ENCODE data around the gene MLPH.
A peak's percentile ranks its signal among the peaks of the same experiment; 100 is the strongest.

The MLPH gene

DNA sequence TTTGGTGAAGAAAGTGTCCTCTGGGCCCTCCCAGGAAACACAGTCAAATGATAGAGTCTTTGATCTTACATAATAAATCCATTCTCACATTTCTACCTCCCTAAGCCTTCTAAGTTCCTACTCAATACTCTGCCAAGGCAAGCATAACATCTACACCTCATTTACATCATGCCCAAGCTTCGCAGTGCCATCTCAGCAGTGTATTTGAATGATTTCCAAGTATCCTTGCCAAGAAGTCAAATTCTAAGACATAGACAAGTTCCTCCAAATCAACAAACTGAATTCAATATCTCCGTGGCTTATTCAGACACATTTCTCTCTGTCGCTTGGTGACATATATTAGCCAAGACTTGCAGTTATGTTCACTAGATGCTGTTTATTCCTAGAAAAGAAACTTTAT is 8.1 kb upstream of the MLPH start:
- no peak for DNase-seq (ENCODE audit: low read depth, low spot score)

- peak; percentile 71 for DNase-seq (ENCODE audit: low read depth, low spot score)
These were observed 7.3 kb upstream of the MLPH start for GRCh38 chr2:237479747-237480146.

DNA sequence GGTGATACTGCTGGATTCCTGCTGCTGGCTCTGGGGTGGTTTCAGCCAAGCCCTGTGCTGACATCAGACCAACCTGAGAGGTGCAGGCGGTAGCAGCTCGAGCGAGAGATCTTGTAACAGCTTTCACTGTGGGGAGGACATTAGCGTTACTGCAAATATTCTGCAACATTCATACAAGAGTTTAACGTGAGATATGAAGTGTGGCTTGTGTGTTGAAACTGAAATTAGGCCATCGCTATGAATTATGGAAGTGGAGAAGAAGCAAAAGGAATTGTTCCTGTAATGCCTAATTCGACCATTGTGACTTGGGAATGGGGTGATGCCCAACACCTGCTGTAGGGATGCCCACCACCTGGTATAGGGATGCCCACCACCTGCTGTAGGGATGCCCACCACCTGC is 6.5 kb upstream of the MLPH start:
- DNase-seq (ENCODE audit: low read depth, low spot score), result no peak

DNA sequence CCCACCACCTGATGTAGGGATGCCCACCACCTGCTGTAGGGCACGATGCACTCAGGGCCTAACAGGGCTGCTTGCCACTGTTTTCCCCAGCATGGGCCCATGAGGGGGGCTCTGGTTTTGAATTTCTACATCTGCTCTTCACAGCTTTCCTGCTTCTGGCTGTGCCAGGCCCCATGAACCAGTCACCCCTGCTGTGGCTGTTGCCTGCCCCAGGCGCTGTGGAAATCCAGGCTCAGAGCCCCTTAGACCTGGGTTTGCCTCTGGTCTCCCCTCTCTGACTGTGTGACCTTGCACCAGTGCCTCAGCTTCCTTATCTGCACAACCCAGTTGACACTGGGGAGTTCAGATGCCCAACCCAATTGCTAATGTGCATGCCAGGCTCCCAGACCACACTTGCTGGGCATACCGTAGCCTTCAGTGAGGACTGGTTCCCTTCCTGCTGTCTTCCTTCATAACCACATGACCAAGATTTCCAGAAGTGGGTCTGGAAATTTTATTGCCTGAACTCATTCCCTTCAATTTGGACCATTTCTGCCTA is 6.0 kb upstream of the MLPH start:
- no peak for DNase-seq (ENCODE audit: low read depth, low spot score)

GRCh38 chr2:237482485-237482884 is 4.6 kb upstream of the MLPH start:
- DNase-seq (ENCODE audit: low read depth, low spot score), result peak; percentile 21

GRCh38 chr2:237483018-237483731 is 3.9 kb upstream of the MLPH start:
- DNase-seq (ENCODE audit: low read depth, low spot score), result peak; percentile 67

DNA sequence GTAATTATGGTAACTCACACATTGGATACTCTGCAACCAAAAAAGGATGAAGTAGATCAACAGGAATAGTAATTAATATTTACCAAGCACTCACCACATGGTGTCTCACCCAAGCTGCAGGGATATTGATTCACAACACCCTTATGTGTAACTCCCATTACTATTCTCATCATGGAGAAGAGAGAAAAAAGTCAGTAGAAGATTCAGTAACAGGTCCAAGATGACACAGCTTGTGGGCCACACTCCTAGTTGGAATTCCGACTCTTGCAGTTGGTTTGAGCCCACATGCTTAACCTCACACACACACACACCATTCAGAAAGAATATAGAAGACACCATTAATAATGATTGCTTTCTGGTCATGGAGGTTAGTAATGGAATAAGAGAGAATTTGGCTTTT is 1.7 kb upstream of the MLPH start:
- DNase-seq (ENCODE audit: low read depth, low spot score), result no peak

GRCh38 chr2:237485844-237486243 is 1.2 kb upstream of the MLPH start:
- DNase-seq (ENCODE audit: low read depth, low spot score), result no peak

- peak; percentile 52 for DNase-seq (ENCODE audit: low read depth, low spot score)
These were observed 675 bp upstream of the MLPH start for GRCh38 chr2:237486334-237486818.

DNA sequence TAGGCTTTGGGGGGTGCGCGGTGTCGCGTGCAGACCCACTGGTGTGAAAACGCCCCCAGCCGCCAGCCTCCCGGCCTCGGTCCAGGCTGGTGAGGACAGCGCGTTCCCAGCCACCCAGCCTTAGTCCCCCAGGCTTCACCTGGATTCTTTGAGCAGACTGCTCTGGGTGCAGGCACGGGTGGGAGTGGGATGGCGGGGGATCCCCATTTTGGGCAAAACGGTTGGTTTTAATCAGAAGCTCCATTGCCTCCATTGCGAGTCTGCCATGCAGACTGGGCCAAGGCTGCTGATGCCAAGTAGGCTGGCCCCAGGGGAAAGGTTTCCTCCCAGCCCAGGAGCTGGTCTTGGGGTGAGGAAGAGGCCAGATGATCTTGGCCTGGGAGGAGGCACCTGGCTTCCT is 445 bp downstream of the MLPH start:
- DNase-seq (ENCODE audit: low read depth, low spot score), result peak; percentile 44

DNA sequence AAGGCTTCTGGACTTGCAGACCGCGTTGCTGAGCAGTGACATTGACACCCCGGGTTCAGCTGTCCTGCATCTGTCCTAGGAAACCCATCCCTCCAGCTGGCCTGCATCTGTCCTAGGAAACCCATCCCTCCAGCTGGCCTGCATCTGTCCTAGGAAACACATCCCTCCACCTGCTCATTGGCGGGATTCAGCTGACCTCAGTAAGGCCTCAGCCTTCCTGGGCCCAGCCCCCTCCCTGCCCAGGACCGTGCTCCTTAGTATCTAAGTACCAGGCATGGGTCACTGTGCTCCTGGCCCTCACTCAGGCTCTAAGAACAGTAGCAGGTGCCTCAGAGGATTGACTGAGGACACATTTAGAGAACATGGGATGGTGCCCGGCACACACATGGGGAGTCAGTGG is 1.2 kb downstream of the MLPH start:
- DNase-seq (ENCODE audit: low read depth, low spot score), result no peak

GRCh38 chr2:237488901-237489860 is 2.1 kb downstream of the MLPH start:
- DNase-seq (ENCODE audit: low read depth, low spot score), result peak; percentile 90

DNA sequence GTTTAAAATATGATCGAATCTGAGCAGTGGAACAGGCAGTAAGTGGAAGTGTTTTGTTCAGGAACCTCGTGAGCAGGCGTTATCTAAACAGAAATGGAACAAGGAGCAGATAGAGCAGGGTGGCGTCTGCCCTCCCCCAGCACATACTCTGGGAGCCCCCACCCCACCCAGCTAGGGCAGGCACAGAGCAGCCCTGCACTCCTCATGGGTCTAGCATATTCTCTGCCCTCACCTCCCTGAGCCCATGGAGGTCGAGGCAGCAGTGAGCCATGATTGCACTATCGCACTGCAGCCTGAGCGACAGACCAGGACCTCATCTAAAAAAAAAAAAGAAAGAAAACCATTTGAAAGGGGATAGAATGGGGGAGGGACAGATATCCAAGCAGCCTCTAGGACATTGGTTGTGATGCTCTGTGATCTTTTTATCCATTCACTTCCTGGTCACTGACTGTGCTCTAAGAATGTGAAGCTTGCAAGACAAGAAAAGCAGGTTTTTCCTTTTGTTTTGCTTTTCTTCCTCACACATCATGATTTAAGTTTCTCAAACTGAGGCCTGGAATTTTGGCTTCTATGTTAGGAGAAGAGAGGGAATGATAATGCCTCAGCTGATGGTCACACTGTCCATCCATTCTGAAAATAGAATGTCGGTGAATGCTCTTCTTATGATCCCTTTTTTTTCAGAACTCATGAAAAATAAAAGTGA is 3.1 kb downstream of the MLPH start:
- peak; percentile 23 for DNase-seq (ENCODE audit: low read depth, low spot score)

DNA sequence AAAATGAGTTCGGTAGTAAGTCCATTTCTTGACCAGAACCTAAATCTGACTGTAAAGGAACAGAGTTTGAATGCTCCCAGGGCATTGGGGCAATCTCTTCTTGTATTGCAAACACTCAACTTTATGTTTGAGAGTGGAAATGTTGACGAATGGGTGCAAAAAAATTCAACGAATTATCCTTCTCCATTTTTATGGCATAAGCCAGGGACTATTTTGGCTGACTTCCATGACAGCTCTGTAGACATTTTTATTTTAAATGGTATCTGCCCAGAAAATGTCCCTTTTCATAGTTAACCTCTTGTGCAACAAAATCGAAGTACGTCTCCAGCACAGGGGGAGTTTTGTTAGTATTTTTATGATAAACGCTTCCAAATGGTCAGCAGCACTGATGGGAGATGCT is 3.7 kb downstream of the MLPH start:
- no peak for DNase-seq (ENCODE audit: low read depth, low spot score)

- DNase-seq (ENCODE audit: low read depth, low spot score), result no peak
These were observed 4.6 kb downstream of the MLPH start for GRCh38 chr2:237491515-237492118.

DNA sequence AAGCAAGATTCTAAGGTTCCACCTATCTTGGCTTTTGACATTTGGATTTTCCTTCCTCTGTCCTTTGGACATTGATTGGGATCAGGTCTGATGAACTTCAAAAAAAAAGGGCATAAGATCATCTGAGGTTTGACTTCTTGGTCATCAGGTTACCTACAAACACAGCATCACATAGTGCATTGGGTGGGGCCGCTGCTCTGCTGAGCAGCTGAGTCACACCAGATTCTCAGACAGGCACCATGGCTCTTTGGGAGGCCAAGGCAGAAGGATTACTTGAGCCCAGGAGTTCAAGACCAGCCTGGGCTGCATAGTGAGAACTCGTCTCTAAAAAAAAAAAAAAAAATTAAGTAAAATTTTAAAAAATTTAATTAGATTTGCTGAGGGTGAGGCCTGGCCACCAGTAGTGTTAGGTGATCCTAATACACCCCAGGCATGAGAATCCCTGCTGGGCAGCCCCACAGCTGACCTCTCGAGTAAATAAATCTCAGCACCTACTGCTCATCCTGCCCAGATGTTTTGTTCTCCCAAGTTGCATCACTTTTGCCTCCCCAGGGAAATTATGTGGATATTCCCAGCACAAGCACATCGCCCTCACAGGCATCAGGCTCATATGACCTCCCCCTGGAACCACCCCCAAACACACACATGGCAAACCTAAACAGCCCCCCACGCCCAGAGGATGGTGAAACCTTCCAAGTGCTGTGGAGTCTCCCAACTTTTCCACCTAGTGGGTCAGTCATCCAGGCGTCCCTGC is 5.3 kb downstream of the MLPH start:
- no peak for DNase-seq (ENCODE audit: low read depth, low spot score)

GRCh38 chr2:237494066-237494465 is 7.0 kb downstream of the MLPH start:
- no peak for DNase-seq (ENCODE audit: low read depth, low spot score)

DNA sequence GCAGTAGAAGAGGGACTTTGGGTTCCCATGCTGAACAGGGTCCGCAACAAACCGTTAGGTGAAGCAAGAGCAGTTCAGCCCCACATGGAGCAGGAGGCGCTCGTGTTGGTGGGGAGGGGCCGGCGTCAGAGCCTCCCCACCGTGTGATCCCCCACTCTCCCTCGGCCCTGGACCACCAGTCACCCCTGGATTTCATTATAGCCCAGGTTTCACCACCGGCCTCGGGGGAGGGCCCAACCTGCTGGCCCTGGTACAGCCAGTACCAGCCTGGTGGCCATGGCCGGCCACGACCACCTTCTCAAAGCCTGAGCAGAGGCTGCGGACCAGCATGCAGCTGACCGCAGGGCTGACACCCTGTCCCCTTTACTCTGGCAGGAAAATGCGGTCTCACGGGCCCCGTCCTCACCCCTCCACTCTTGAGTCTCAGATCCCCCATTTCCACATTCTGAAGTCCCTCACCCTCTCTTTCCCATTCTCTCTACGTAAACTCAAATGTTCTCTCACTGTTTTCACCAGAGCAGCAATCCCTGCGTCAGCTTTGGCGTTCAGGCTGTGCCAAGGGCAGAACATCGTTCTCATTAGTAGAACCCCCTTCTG is 8.6 kb downstream of the MLPH start:
- DNase-seq (ENCODE audit: low read depth, low spot score), result no peak

DNA sequence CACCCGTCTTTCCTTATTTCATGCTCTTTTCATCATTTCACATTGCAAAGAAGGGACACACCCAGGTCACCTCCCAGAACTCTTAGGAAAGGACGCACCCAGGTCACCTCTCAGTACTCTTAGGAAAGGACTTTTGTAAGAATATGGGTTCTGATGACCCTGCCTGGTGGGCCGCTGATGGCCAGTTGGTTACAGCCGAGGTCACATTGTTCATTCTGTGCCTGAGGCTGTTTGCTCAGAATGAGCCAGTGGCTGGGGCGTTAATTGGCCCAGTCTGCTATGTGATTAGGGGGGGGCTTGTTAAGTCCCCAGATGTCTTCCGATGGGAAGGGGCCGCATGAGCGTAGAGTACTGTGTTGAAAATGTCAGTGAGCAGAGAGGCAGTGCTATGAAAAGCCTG is 9.4 kb downstream of the MLPH start:
- DNase-seq (ENCODE audit: low read depth, low spot score), result no peak
